CD1c-positive myeloid dendritic cell (primary cell): Measurements from ENCODE around the gene NOPCHAP1.
"Not testable (repeated sequence)": the region's sequence is repeated elsewhere in the genome, so short reads cannot be mapped to it uniquely, and the experiment has no call there.

Experiments
- DNase-seq: peaks from one replicate; pipeline ENCODE4 v3.0.0-alpha.2; 2016; ENCODE audit errors: extremely low spot score

The NOPCHAP1 gene

GRCh38 chr12:104964856-104965205, 21.3 kb upstream of the NOPCHAP1 start:
- DNase-seq: peak; percentile 26

GRCh38 chr12:104966677-104967076, 19.4 kb upstream of the NOPCHAP1 start:
- no peak for DNase-seq

GRCh38 chr12:104969343-104969742, 16.8 kb upstream of the NOPCHAP1 start:
- DNase-seq: peak; percentile 86

- peak; percentile 61 for DNase-seq
Measured at GRCh38 chr12:104971306-104971705, 14.8 kb upstream of the NOPCHAP1 start.

- DNase-seq: no peak
Measured at GRCh38 chr12:104973250-104973649, 12.9 kb upstream of the NOPCHAP1 start.

GRCh38 chr12:104974626-104975290, 11.4 kb upstream of the NOPCHAP1 start:
- peak; percentile 92 for DNase-seq

GRCh38 chr12:104975587-104976343, 10.4 kb upstream of the NOPCHAP1 start:
- peak; percentile 36 for DNase-seq

GRCh38 chr12:104976703-104977102, 9.4 kb upstream of the NOPCHAP1 start:
- DNase-seq: no peak

GRCh38 chr12:104977688-104978087, 8.4 kb upstream of the NOPCHAP1 start:
- not testable (repeated sequence) for DNase-seq

- no peak for DNase-seq
Measured at GRCh38 chr12:104985206-104985605, 910 bp upstream of the NOPCHAP1 start.

- DNase-seq: no peak
Measured at GRCh38 chr12:104990950-104991349, 4.8 kb downstream of the NOPCHAP1 start.

- no peak for DNase-seq
Measured at GRCh38 chr12:104991565-104992128, 5.5 kb downstream of the NOPCHAP1 start.

GRCh38 chr12:104994336-104994735, 8.2 kb downstream of the NOPCHAP1 start:
- peak; percentile 61 for DNase-seq

GRCh38 chr12:104997541-104997940, 11.4 kb downstream of the NOPCHAP1 start:
- DNase-seq: peak; percentile 60

GRCh38 chr12:104998423-104999346, 12.6 kb downstream of the NOPCHAP1 start:
- DNase-seq: no peak

- DNase-seq: no peak
Measured at GRCh38 chr12:104999347-104999685, 13.2 kb downstream of the NOPCHAP1 start.

- DNase-seq: no peak
Measured at GRCh38 chr12:105001476-105001875, 15.4 kb downstream of the NOPCHAP1 start.

- no peak for DNase-seq
Measured at GRCh38 chr12:105013892-105014291, 27.8 kb downstream of the NOPCHAP1 start.

- no peak for DNase-seq
Measured at GRCh38 chr12:105014603-105015002, 28.5 kb downstream of the NOPCHAP1 start.

- no peak for DNase-seq
Measured at GRCh38 chr12:105015543-105015942, 29.4 kb downstream of the NOPCHAP1 start.

- no peak for DNase-seq
Measured at GRCh38 chr12:105018012-105018411, 31.9 kb downstream of the NOPCHAP1 start.

GRCh38 chr12:105018776-105019175, 32.7 kb downstream of the NOPCHAP1 start:
- DNase-seq: no peak
